ENCODE measurements around the gene CEP131.

Gene CEP131

DNA sequence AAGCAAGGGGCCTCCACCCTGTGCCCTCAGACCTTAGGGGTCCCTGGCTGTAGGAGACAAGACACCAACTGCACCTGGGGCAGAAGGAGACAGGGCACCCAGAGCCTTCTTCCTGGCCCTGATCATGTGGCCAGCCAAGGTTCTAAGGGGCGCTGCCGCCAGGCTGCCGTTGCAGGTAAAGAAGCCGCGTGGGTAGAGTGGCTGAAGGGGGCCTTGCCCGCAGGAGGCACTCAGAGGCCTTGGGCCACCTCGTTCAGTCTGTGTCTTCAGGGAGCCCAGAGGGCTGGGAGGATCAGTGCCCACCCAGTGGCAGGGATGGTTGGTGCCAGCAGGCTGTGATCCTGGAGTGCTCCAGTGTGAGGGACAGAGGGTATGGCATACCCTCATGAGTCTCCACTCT lies 55.1 kb downstream of the CEP131 start:
- DNase-seq (ENCODE audit: low read depth): no peak
- no peak overlapping the region for H3K4me3 ChIP-seq (replicated peaks; ENCODE audit: low read depth, low read length)
- TF ChIP-seq, protein P1, sequence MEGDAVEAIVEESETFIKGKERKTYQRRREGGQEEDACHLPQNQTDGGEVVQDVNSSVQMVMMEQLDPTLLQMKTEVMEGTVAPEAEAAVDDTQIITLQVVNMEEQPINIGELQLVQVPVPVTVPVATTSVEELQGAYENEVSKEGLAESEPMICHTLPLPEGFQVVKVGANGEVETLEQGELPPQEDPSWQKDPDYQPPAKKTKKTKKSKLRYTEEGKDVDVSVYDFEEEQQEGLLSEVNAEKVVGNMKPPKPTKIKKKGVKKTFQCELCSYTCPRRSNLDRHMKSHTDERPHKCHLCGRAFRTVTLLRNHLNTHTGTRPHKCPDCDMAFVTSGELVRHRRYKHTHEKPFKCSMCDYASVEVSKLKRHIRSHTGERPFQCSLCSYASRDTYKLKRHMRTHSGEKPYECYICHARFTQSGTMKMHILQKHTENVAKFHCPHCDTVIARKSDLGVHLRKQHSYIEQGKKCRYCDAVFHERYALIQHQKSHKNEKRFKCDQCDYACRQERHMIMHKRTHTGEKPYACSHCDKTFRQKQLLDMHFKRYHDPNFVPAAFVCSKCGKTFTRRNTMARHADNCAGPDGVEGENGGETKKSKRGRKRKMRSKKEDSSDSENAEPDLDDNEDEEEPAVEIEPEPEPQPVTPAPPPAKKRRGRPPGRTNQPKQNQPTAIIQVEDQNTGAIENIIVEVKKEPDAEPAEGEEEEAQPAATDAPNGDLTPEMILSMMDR (IDR thresholded peaks at IDR 0.05; ENCODE audit: low read length, missing control alignments): no peak

DNA sequence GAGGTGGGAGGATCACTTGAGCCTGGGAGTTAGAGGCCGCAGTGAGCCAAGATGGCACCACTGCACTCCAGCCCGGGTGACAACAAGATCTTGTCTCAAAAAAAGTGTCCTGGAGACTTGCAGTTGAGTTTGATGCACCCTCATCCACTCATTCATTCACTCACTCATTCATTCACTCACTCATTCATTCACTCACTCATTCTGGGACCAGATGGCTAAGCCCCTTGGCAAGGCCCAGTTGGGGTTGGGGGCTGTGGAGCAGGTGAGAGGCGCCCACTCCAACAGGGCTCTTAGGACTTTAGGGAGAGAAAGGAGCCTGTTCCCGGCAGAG lies 55.6 kb downstream of the CEP131 start:
- TF ChIP-seq, protein P1 (IDR thresholded peaks at IDR 0.05; ENCODE audit: low read length, missing control alignments): no peak
- no peak for DNase-seq (ENCODE audit: low read depth)

DNA sequence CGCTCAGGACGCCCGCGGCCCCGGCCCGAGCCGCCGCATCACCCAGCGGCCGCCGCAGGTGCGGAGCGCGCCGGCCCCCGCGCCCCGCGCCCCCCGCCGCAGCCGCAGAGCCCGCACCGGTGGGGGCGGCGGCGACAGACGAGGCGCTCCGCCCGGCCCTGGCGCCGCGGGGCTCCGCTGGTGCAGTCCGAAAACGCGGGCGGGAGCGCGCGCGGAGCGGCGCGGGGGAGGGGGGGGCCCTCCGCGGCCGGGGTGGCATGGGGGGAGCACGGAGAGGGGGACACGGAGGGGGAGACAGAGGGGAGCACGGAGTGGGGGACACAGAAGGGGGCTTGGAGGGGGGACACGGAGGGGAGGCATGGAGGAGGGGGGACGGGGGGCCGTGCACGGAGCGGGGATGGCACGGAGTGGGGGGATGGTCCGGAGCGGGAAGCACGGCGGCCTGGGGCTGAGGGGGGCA lies 56.7 kb downstream of the CEP131 start, which contains the start of gene AATK:
Gene AATK (minus strand): TSS at position 189 of the 460 bp plus-strand sequence. CDS start 229 bp downstream, outside the sequence.
- H3K4me3 ChIP-seq (replicated peaks; ENCODE audit: low read depth, low read length): no peak within 1 kb of the TSS
- TF ChIP-seq, protein P1 (IDR thresholded peaks at IDR 0.05; ENCODE audit: low read length, missing control alignments): no peak
- DNase-seq (ENCODE audit: low read depth): no peak

More for the DNA sequence above, 55.6 kb downstream of the CEP131 start:
- no peak overlapping the region for H3K4me3 ChIP-seq (replicated peaks; ENCODE audit: low read depth, low read length)

DNA sequence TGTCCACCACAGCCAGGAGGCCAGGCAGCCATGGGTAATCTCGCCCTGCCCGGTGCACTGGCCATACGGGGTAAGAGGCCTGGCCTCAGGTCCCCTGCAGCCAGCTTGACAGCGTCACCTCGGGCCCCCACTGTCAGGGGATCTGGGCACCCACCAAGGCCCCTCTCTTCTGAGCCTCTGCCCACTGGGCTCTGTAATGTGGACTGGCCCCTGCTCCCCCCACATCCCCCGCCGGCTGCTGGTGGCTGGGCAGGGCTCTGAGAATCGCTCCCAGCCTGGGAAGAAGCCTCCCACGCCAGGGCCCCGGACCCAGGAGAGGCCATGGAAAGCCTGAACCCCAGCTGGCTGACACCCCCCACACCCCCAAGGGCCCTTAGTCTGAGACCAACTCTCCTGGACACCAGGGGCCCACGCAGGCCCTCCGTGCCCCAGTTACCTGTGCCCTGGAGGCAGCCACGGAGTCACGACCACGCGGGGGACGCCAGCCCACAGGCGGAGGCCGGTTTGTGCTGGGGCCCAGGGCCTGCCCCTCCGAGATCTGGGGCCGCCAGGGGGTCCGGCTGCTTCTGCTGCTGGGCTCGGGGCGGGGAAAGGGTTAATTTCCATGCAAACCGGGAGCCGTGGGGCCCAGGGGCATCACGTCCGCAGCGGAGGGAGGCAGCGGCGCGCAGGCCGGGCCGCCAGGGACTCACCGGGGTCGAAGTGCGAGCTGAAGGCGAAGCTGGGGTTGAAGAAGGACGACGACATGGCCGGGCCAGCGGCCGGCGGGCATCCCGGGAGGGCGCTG lies 57.3 kb downstream of the CEP131 start, which contains the start of gene PVALEF:
Gene PVALEF (plus strand): TSS at position 262 of the 787 bp plus-strand sequence. CDS start 15,720 bp downstream, outside the sequence.
- H3K4me3 ChIP-seq (replicated peaks; ENCODE audit: low read depth, low read length): no peak within 1 kb of the TSS
- TF ChIP-seq, protein P1 (IDR thresholded peaks at IDR 0.05; ENCODE audit: low read length, missing control alignments): no peak
- DNase-seq (ENCODE audit: low read depth): no peak

DNA sequence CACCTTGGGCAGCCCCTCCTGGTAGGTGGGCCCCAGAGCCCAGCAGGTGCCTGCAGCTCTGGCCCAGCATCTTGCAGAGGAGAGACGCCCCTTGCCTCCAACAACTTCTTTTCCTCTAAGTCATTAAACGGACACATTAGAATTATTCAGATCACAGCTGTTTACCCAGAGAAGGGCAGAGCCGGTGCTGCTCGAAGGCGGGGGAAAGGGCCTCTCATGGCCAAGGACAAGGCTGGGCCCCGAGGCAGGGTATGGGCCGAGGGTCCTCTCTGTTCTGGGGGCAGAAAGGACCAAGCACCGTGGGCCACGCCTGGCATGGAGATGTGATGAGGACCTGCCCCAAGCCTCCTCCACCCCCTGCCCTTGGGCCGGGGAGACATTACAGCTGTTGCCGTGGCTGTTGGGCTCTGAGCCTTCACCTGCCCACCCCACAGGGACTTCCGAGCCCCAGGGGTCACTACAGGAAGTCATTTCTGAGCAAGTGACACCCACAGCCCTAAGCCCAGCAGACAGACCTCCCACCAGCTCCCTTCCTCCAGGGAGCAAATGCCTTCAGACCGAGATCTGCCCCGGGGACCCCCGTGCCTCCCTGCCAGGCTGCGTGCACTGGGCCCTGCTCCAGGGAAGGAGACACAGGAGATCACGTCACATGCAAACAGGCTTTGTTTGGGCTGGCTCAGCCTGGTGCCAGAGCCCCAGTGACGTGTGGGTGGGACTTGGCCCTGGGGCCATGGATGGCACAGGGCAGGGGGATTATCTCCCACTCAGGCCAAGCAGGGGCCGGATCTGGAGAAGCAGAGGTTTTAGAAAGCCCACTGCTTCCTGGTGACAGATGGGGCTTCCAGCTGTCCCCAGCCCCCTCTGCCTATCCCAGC lies 58.2 kb downstream of the CEP131 start:
- TF ChIP-seq, protein P1 (IDR thresholded peaks at IDR 0.05; ENCODE audit: low read length, missing control alignments): no peak
- no peak for DNase-seq (ENCODE audit: low read depth)
- no peak overlapping the region for H3K4me3 ChIP-seq (replicated peaks; ENCODE audit: low read depth, low read length)

DNA sequence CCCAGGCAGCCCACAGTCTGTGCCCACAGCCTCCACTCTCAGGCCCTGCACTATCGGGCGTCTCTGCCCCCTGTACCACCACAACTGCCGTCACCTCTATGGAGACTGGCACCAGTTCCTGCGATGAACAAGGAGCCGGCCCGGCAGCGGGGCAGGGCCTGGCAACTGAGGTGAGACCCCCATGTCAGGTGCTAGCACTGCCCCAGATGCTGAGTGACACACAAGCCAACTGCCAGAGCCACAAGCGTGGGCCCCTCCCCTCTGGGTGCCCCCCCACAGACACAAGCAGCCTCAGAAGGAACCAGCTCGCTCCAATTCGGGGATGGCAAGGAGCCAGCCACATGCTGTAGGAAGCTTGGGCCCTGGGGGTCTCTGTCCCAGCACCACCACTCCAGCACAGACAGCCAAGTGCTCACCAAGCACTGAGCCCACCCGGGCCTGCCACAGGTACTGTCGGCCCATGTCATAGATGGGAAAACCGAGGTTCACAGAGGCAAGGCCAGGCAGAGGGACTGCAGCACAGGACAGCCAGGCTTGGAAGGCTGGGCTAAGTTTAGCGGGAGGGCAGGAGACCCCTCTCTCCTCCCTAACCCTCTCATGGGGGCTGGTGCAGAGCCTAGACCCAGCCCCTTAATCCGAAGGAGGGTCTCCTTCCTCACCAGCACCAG lies 58.9 kb downstream of the CEP131 start:
- DNase-seq (ENCODE audit: low read depth): no peak
- H3K4me3 ChIP-seq (replicated peaks; ENCODE audit: low read depth, low read length): no peak overlapping the region
- TF ChIP-seq, protein P1 (IDR thresholded peaks at IDR 0.05; ENCODE audit: low read length, missing control alignments): no peak

Data from fibroblast of pulmonary artery (primary cell).